ENCODE data around the gene ZNF681.
"Not testable (repeated sequence)": the region's sequence is repeated elsewhere in the genome, so short reads cannot be mapped to it uniquely, and the experiment has no call there.

Gene ZNF681

DNA sequence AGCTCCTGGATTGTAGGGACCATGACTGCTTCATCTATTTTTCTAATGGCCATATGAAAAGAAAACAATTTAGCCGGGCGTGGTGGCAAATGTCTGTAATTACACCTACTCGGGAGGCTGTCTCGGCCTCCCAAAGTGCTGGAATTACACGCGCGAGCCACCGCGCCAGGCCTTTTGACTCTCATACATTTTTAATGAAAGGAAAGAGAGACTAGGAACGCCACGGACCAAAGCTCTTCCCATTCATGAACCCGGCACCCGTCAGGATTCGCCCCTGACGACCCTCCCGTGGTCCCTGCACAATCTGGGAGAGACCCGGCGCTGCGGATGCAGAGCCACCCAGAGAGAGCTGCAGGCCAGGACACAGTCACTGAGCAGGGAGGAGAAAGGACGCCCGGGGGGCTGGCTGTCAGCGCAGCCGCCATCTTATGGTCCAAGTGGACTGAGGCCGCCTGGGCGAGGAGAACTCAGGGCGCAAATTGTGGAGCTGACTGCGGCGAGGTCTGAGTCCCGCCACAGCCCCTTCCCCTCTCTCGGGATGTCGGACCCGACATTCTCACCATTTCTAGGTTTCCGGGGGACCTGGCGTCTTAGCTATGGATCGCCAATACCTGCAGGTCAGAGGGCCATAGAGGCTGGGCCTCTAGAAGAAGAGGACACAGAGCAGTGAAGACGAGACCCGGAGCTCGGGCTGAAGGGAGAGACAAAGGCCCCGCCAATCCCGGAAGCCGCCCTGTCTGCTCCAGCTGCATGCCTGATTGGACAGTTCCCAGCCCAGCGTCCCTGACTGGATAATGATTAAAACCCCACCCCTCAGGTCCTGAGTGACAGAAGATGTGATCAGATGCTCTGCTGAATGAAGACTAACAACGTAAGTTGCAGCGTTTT, at the start of gene ZNF681:
Gene ZNF681 (minus strand): TSS at position 705 of the 888 bp plus-strand sequence. CDS start 142 bp downstream, at position 563.
- FAIRE-seq, result peak; percentile 92

DNA sequence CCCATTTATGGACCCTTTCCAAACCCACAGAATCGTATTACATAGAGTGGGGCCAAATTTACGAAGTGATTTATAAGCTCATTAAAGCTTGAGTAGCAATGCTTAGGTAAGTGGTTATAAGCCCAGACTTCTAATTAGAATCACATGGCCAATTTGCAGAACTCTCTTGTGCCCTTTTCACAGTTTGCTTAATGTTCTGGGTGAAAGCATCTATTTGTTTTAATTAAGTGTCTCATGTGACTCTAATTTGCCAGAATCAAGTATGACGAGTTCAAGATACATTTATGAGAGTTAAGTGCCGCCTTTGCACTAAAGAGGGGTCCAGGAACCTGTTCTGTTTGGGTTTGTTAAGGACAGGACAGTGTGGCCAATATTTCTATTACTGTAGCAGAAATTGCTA, 46.0 kb upstream of the ZNF681 start:
- FAIRE-seq, result no peak

DNA sequence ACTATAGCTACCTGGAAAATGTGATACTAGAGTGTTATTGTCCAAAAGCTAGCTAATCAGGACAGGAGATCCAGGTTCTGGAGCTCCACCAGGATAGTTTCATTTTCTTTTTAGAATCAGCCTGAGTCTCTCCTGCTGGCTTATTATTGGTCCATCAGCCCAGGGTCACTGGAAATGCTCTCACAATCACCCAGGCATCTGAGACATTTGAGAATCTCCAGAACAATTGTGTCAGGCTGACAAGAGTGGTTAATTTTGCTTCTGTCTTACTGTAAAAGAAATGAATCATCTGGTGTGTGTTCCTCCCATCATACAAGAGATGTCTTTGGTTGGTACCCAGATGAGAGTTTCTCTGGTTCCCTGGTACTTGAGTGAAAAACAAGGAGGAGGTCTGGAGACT, 43.6 kb upstream of the ZNF681 start:
- no peak for FAIRE-seq

DNA sequence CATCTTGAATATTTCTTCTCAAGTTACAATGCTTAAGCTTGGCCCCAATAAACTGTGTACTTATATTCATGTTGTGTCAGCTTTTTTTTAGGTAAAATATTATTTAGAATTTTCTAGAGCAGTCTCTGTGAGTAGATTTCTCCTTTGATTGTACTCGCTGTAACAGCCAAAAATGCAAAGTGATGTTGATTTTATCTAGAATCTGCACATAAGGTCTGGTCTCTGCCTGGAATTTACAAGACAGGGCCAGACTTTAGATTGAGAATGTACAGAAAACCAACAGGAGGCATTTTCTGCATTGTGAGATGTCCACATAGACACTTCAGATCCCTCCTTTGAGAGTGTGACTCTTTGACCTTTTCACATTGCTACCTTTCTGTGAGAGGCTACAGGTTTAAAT, 43.1 kb upstream of the ZNF681 start:
- FAIRE-seq, result no peak

DNA sequence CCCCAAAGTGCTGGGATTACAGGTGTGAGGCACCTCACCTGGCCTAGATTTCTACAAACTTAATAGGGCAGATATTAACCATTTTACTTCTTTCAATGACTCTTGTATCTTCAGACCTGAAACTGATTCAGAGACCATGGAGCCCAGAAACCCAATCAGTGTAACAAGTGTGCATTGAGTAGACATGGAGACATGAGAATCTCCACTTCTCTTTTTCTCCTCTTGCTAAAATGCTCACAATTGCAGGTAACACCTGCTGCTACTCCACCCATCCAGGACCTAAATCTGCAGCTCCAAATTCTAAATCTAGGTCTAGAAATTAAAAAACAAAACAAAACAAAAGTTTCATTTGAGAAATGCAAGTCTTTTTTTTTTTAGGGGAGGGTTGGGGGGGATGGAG, 42.2 kb upstream of the ZNF681 start:
- FAIRE-seq, result no peak

DNA sequence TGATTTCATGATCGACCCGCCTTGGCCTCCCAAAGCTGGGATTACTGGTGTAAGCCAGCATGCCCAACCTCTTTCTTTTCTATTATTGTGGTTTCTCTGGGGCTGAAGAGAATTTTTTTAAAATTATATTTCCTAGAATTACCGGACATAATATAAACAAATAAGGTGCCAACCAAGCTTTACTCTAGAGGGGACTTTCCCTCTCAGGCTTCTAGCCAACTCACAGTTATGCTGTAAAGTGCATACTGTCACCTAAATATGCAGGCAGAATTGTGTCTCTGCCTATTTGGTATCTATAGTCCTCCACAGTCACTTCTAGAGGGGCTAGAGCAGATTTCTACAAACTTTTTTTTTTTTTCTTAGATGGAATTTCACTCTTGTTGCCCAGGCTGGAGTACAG, 41.6 kb upstream of the ZNF681 start:
- FAIRE-seq, result no peak

DNA sequence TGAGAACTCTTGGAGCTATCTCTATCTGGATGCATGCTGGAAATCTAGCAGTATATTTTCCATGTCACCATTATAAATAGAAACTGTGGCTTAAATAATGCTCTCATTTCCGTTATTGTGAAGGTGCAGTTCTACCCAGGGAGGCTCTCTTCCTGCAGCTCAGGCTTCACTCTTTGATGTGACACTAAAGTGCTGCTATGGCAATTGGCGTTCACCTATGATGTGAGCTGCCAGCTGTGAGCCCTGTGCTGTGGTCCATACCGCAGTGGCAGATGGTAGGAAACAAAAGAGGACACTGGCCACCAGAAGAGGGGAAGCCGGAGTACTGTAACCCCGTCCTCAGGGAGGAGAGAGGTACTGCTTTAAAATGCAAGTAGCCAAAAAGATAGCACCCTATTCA, 40.6 kb upstream of the ZNF681 start:
- no peak for FAIRE-seq

DNA sequence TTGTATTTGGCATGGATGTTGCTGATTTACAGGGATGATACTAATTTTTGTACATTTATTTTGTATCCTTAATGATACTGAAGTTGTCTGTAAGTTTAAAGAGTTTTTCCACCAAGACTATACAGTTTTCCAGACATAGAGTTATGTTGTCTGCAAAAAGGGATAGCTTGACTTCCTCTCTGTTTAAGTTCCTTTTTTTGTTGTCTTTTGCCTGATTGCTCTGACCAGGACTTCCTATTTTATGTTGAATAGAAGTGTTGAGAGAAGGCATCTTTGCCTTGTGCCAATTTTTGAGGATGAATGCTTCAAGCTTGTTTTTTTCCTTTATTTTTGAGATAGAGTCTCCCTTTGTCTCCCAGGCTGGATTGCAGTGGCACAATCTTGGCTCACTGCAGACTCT, 36.8 kb upstream of the ZNF681 start:
- FAIRE-seq, result no peak

DNA sequence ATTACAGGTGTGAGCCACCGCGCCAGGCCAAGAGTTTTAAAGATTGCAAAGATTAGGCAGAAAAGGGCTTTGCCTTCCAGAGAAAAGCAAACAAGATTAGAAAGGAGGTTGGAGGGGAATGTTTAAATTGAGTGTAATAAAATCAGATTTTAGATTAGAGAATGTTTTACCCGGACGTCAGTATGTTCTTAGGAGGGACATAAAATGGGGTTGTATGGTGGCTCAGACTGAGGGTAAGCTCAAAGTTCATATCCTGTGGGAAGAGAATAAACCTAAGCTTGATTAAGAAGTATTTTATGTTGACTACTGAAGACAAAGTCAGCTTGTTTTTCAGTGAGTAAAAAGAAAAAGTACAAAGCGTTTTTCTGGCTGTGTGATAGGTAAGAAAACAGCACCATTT, 34.1 kb upstream of the ZNF681 start:
- FAIRE-seq, result no peak

DNA sequence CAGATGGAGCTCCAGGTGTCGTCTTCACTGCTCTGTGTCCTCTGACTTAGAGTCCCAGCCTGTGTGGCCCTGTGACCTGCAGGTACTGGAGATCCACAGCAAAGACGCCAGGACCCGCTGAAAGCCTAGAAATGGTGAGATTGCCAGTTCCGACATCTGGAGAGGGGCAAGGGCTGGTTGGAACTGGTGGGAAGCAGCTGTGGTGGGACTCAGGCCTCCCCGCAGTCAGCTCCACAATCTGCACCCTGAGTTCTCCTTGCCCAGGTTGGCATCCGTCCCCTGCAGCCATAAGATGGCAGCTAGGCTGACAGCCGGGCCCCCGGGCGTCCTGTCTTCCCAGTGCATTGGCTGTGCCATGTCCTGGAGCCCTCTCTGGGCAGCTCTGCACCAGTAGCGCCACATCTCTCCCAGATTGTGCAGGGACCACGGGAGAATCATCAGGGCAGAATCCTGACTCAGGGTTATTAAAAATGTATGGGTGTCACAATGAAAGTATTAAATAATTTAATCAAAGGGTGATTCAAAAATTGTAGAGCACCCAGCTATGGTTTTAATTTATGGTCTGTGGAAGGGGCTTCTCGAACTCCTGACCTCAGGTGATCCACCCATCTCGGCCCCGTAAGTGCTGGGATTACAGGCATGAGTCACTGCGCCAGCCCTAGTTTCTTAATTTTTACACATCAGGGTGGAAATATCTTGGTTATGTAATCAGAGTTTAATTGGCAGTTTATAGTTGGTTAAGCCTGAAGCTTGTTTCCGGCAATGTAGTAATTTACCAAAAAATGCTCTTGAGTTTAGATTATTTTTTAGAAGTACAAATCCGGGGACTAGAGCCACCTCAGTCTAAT, 32.2 kb upstream of the ZNF681 start:
- FAIRE-seq, result no peak

DNA sequence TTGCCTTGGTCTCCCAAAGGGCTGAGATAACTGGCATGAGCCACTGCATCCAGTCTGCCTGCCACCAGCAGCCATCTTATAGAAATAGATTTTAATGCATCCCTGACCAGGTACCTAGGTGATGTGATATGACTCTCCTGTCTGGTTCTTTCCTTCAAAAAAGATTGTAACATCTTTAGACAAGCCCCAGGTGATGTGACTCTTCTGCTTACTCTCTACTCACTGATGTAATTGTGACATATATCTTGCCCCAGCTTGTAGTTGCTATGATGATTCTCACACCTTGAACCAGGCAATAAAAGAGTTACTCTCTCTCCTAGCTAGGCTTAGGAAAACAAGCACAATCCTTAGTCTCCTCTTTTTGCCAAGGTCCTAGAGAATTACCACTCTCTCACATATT, 30.6 kb upstream of the ZNF681 start:
- FAIRE-seq, result no peak

DNA sequence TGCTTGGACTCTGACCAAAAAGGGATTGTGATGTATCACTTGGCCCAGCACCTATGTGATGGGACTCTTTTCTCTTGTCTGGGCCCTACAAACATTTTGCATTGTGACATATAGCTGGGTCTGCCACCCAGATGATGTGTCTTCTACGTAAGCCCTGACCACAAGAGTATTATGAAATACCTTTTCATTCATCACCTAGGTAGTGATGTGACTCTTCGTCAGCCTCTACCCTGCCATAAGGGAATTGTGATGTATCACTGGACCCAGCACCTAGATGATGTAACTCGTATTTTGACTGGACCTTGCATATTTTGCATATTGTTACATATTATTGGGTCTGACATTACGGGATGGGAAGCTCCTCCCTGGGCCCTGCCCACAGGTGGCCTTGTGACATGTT, 29.7 kb upstream of the ZNF681 start:
- no peak for FAIRE-seq

DNA sequence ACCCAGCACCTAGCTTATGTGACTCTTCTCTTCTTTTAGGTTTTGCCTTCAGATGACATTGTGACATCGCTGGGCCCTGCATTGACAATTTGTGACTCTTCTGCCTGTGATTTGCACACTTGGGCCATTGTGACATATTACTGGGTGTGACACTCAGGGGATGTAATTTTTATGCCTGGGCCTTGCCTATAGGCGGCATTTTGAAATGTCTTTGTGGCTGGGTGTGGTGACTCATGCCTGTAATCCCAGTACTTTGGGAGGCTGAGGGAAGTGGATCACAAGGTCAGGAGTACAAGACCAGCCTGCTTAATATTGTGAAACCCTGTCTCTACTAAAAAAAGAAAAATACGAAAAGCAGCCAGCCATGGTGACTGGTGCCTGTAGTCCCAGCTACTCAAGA, 28.4 kb upstream of the ZNF681 start:
- no peak for FAIRE-seq

DNA sequence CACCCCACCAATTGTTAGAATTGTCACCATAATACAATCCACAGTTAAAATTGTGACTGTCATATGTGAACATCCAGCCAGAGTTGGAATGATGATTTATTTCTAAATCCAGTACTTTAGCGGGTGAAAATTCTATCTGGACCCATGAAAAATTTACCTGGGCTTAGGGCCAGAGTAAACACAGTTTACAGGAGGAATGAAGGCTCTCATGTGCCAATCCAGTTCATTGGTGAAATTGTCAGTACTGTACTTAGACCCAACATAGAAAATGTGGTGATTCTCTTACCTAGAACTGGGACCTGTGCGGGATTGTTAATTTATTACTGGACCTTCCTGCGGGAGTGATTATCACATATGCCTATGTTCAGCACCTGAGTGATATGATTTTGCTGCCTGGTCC, 27.3 kb upstream of the ZNF681 start:
- no peak for FAIRE-seq

DNA sequence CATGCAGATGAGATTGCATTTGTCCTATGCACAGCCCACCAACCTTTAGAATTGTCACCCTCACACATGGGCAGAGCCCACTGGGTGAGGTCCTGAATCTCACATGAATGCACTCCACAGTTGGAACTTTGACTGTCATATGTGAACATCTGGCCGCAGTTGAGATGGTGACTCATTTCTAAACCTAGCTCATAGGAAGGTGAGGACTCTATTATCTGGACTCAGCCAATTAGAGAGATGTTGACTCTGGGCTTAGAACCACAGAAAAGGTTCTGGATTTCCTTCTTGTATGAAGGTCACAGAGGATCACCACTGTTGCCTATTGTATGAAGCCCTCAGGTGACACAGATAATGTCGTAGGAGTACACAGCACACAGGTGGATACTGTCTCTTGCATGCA, 25.6 kb upstream of the ZNF681 start:
- FAIRE-seq, result no peak

DNA sequence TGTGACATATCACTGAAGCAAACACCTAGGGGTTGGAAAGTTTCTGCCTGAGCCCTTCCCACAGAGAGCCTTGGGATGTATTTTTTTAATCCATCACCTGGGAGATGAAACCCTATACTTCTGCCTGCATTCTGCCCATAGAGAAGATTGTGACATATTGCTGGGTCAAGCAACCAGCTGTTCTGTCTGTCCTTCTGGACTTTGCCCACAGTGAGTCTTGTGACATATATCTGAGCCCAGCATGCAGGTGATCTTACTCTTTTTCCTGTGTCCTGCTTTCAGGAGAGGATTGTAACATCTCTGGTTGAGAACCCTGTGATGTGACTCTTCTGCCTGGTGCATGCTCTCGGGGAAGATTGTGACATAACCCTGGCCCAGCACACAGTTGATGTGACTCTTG, 24.9 kb upstream of the ZNF681 start:
- FAIRE-seq, result no peak

DNA sequence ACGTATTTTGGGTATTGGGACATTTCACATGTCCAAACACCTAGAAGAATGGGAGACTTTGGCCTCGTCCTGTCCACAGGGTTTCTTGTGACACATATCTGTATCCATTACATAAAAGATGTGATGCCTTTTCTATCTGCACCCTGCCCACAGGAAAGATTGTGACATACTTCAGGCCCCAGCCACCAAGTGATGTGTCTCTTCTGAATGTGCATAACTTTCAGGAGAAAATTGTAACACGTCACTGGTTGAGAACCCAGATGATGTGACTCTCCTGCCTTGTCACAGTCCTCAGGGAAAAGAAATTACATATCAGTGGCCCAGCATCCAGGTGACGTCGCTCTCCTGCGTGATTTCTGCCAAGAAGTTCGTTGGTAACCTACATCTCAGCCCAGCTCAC, 21.0 kb upstream of the ZNF681 start:
- no peak for FAIRE-seq

DNA sequence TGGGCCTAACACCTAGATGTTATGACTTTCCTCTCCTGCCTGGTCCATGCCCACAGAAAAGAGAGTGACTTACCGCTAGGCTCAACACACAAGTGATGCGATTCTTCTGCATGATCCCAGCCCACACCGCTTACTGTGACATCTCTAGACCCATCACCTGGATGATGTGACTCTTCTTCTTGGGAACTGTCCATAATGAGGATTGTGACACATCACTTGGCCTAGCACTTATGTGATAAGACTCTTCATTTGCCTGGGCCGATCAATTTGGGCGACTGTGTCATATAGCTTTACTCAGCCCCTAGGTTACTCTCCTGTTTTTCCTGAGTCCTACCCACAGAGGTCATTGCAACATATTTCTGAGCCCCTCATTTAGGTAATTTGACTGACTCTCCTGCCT, 19.9 kb upstream of the ZNF681 start:
- no peak for FAIRE-seq

DNA sequence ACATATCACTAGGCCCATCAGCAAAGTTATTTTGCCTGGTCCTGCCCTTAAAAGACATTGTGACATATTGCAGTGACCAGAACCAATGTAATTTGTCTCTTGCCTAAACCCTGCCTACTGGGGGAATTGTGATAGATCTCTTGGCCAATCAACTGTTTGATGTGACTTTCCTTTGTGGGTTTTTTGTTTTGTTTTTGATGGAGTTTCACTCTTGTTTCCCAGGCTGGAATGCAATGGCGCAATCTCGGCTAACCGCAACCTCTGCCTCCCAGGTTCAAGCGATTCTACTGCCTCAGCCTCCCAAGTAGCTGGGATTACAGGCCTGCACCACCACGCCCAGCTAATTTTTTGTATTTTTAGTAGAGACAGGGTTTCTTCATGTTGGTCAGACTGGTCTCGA, 19.3 kb upstream of the ZNF681 start:
- FAIRE-seq, result not testable (repeated sequence)

DNA sequence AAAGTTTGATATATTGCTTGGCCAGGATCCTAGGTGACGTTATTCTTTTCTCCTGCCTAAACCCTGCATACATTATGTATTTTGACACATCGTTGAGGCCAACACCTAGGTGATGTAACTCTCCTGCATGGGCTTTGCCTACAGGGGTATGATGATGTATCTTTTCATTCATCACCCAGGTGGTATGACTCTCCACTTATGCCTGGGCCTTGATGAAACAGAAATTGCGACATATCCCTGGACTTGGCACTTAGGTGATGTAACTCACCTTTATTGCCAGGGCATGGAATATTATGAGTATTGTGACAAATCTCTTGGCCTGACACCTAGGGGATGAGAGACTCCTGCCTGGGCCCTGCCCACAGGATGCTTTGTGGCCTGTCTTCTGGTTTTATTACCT, 18.5 kb upstream of the ZNF681 start:
- FAIRE-seq, result no peak

DNA sequence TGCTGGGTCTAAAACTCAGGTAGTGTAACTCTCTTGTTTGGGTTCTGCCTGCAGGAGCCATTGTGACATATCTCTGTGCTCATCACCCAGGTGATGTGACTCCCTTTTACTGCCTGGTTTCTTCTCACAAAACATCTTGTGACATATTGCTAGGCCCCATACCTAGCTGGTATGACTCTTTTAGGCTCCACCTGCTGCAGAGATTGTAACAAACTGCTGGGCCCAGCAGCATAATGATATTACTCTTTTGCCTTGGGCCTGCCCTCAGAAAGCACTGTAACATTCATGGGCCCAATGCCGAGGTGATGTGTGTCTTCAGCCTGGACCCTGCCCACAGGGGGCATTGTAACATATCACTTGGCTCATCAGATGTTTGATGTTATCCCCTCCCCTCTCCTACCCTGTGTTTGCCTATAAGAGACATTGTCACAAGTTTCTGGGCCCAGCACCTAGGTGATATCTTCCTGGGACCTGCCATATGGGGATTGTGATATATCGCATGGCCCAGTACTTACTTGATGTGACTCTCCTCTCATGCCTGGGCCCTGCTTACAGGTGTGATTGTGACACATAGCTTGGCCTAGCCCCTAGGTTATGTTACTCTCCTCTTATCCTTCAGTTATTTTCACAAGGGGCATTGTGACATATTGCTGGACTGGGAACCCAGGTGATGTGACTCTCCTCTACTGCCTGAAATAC, 18.0 kb upstream of the ZNF681 start:
- FAIRE-seq, result no peak

DNA sequence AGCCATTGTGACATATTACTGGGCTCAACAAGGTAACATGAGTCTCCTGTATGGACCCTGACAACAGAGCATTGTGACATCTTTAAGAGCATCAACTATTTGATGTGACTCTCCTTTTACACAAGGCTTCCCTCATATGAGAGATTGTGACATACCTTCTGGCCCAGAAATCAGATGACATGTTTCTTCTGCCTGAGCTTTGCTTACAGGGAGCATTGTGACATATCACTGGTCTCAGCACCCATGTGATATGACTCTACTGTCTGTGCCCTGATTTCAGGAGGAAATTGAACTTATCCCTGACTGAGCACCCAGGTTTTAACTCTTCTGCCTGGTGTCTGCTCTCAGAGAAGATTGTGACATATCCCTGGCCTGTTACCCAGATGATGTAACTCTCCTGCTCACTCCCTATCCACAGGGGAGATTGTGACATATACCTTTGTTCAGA, 15.9 kb upstream of the ZNF681 start:
- FAIRE-seq, result no peak

DNA sequence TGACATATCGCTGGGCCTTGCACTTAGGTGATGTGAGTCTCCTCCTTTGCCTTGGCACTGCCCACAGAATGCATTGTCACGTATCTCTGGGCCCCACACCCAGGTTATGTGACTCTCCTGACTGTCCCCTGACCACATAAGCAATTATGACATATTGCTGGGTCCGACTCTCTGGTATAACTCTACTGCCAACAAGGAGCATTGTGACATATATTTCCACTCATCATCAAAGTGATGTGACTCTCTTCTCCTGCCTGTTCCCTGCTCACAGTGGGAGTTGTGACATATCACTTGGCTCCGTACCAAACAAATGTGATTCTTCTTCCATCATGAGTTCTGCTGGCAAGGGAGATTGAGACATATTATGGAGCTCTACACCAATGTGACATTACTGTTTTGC, 15.4 kb upstream of the ZNF681 start:
- FAIRE-seq, result no peak

DNA sequence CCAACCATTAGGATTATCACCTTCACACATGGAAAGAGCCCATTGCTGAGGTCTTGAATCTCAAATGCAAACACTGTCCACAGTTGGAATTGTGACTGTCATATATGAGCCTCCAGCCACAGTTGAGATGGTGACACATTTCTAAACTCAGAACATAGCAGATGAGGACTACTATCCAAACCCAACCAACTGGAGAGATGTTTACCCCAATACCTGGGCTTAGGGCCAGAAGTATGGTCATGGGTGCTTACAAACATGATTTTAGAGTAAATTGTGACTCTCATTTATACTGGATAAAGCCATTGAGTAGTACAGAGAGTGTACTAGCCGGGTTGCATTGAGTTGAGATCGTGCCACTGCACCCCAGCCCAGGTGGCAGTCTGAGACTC, 14.0 kb upstream of the ZNF681 start:
- no peak for FAIRE-seq

Measured in A204.1 (cell line).